ENCODE results near the gene ZNF32.
"Not testable (repeated sequence)": the region's sequence is repeated elsewhere in the genome, so short reads cannot be mapped to it uniquely, and the experiment has no call there.

The ZNF32 gene

GRCh38 chr10:43680035-43680434 is 31.4 kb upstream of the ZNF32 start:
- DNase-seq (ENCODE audit: low read depth), result no peak

DNA sequence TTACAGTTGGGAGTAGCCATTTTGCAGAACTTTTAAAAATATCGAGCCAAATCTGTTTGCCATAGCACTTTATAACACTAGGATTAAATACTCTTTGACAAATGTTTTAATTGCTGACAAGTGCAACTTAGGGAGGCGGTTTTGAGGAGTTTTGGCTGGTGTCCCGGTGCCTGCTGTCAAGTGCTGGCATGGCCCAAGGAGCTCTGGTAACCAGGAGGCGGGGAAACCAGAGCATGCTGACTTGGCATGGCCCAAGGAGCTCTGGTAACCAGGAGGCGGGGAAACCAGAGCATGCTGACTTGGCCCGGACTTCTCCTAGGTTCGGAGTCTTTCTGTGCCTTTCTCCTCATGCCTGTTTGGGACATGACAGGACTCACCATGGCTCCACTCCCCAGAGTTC is 30.8 kb upstream of the ZNF32 start:
- DNase-seq (ENCODE audit: low read depth), result no peak

DNA sequence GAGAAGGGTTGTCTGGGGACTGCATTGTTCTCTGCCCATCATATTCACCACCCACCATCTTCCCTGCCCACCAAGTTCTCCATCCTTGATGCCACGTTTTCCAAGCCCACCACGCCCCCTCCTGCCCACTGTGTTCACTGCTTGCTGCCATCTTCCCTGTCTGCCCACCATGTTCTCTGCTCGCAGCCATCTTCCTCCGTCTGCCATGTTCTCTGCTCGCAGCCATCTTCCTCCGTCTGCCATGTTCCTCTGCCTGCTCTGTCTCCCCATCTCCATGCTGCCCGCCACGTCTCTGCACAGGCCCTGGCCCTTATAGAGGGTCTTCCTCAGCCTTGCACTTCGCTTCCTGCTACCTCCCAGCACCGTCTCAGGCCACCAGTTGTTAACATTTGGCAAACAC is 30.0 kb upstream of the ZNF32 start:
- DNase-seq (ENCODE audit: low read depth), result no peak

GRCh38 chr10:43676901-43677300 is 28.2 kb upstream of the ZNF32 start:
- no peak for DNase-seq (ENCODE audit: low read depth)

DNA sequence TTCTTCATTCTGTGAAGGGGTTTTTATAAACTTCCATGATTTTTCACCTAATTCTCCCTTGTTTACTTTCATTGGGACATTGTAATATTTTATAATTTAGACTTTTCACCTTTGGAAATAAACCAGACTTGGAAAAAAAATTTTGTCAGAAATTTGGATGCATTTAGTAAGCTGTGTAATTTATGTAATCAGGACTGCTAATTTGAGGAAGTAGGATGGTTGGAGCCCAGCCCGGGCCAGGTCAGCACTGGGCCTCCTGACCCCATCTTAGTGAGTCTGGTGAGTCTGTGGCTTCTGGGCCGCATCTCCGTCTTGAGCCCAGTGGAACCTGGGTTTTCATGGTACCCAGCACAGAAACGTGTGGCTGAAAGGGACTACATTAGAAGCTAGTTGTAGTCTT is 27.6 kb upstream of the ZNF32 start:
- no peak for DNase-seq (ENCODE audit: low read depth)

DNA sequence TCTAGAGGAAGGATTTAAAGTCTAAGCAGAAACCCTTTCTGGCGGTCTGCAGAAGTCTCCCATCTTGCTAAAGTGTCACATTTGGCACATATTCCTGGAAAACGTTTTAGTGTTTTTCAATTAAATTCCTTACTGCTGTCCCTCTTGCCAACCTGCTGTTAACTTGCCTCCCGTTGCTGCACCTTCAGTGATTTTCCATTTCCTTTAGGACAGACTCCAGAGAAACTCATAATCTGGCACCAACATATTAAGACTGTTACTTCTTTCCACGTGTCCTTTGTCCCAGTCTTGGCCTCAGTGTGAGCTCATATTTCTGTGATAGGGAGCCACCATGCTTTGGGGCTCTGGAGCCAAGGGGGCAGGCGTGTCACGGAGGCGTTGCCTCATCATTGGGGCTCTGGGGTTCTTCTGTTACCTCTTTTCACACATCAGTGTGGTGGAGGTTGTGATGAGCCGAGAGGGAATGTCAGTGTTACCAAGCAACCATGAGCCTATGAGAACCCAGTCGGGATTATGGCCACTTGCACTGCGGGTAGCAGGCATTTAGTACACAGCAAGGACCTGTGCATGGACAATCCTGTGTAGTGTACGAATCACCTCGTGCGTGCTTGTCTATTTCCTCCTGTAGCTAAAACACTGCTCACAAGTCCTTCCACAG is 26.0 kb upstream of the ZNF32 start:
- no peak for DNase-seq (ENCODE audit: low read depth)

DNA sequence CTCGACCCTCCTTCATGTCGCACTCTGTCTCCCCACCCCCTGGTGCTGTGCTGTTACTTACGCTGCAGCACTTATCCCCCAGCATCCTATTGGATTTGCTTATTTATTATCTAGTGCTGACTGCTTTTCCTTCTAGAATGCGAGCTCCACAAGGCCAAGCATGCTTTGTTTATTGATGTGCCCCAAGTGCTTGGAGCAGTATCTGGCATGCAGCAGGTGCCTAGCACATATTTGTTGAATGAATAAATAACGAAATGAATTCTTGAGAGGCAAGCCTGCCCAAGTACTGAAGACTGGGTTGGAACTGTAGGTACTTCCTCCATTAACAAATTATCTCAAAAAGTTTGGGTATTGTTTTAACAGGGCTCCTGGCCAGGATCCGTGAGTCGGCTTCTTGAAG is 24.8 kb upstream of the ZNF32 start:
- DNase-seq (ENCODE audit: low read depth), result no peak

GRCh38 chr10:43671659-43672531 is 23.2 kb upstream of the ZNF32 start:
- DNase-seq (ENCODE audit: low read depth), result no peak

DNA sequence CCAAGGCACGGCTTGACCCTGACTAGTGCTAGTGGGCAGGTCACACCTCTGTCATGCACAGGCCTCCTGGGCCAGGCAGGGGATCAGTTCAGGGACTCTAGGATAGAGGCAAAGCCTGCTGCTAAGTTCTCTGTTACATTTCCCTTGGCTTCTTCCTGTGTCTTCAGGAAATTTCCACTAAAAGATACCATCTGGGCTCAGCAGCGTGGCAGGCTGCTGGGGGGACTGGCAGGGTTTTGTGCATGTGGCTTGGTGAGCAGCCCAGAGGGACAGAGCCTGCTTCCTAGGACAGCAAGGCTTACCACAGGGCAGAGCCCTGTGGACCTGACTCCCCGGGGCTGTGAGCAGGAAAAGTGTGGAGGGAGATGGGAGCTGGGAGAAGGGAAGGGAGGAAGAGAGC is 20.7 kb upstream of the ZNF32 start:
- DNase-seq (ENCODE audit: low read depth), result no peak

GRCh38 chr10:43667761-43668386 is 19.2 kb upstream of the ZNF32 start:
- DNase-seq (ENCODE audit: low read depth), result no peak

- no peak for DNase-seq (ENCODE audit: low read depth)
Observed at GRCh38 chr10:43667317-43667731, 18.6 kb upstream of the ZNF32 start.

GRCh38 chr10:43666552-43666951 is 17.9 kb upstream of the ZNF32 start:
- DNase-seq (ENCODE audit: low read depth), result no peak

DNA sequence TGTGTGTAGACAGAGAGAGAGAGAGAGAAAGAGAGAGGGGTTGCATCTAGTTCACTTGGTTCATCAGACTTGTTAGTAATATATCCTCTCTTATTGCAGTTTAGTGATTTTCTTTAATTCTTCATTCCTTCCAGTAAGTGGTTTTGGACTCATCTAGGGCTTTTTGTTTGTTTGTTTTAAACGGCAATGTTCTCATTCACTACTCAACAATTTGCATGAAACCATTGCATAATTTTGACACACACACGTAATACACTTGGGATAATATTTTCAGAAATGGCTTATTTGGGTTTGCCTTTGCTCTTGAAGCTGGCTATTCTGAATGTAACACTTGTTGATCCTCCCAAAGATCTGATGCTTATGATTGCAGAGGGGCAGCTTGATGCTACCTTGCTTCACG is 16.4 kb upstream of the ZNF32 start:
- DNase-seq (ENCODE audit: low read depth), result no peak

- no peak for DNase-seq (ENCODE audit: low read depth)
Observed at GRCh38 chr10:43658227-43658626, 9.5 kb upstream of the ZNF32 start.

GRCh38 chr10:43655311-43655710 is 6.6 kb upstream of the ZNF32 start:
- no peak for DNase-seq (ENCODE audit: low read depth)

- no peak for DNase-seq (ENCODE audit: low read depth)
Observed at GRCh38 chr10:43653746-43654145, 5.1 kb upstream of the ZNF32 start.

DNA sequence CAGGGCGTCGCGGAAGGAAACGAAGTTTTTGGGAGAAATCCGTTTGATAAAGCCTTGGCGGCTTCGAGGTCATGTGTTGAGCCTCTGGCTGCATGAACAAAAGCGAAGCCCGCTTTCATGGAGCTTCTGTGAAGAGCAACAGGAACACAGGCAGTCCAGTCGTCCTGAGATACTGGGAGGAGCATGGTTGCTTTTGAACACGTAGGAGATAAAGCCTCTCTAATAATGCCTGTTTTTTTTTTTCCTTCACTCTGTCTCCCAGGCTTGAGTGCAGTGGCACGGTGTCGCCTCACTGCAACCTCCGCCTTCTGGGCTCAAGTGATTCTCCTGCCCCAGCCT is 473 bp upstream of the ZNF32 start:
- no peak for DNase-seq (ENCODE audit: low read depth)

DNA sequence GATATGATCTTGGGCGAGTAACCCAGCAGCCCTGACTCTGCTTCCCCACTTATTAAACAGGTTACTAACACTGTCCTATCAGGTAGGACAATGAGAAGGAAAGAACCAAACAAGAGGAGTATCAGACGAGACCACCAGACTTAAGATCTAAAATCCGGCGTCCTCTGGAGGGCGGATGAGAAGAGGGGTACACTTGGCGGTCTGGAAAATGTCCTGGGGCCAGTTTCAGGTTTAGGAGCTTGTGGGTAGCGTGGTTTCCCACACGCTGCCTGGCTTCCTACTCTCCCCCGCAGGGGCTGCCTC is 635 bp downstream of the ZNF32 start:
- no peak for DNase-seq (ENCODE audit: low read depth)

DNA sequence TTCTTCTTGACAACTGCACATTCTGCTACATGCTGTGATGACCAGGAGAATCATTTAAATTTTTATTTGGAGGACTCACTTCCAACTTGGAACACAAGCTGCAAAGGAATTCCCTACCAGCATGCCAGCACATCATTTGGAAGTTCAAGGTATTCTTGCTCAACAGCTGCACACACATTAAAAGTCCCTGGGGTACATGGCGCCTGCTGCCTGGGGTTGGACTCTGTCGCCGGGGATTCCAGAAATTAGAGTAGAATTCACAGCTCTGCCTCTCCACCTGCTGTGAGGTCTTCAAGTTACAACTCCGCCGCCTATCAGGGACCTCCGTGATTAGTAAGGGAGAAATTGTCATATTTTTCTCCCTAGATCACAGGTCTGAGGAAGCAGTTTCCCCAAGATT is 1.1 kb downstream of the ZNF32 start:
- DNase-seq (ENCODE audit: low read depth), result no peak

DNA sequence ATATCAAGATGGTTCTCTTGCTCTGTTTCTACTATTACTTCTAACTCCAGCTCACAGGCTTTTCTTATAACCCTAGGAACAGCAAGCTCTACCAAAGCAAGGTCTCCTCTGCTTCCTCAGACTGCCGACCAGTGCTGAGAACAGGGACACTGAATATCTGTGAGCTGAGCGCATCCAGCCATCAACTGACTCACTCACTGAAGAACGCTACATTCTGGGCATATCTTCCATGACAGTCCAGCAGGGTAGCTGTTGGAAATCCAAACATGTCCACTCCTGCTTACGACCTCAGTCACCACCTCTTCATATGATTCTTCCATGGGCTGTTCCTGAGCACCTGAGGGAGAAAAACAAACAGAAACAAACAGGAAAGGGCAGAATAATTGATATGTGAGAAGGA is 2.8 kb downstream of the ZNF32 start:
- no peak for DNase-seq (ENCODE audit: low read depth)

GRCh38 chr10:43644252-43644651 is 4.4 kb downstream of the ZNF32 start:
- DNase-seq (ENCODE audit: low read depth), result no peak

DNA sequence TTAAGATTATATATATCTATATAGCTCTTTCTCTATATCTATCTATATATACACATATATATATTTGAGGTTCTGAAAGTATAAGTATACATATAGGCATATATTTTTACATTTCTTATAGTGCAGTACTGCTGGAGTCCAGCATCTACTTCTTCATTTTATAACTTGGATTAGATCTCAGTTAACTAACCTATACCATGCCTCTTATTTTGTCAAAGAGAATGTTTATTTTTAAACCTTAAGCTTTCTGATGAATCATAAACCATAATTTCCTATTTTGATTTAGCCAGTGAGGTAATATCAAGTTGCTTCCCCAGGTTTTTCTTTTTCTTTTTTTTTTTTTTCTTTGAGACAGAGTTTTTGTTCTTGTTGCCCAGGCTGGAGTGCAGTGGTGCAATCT is 8.1 kb downstream of the ZNF32 start:
- DNase-seq (ENCODE audit: low read depth), result no peak

GRCh38 chr10:43635816-43636215 is 12.9 kb downstream of the ZNF32 start:
- not testable (repeated sequence) for DNase-seq (ENCODE audit: low read depth)

GRCh38 chr10:43628956-43629355 is 19.7 kb downstream of the ZNF32 start:
- DNase-seq (ENCODE audit: low read depth), result no peak
